GM18511 (cell line): ENCODE measurements around the gene DPM1.

Experiments used
- ATAC-seq: cut with Tn5 transposase; IDR thresholded peaks from one replicate; pipeline ENCODE4 v1.9.1; 2021; ENCODE audit warnings: mild to moderate bottlenecking, moderate library complexity; ENCODE audit not compliant: unreplicated experiment

The DPM1 gene

DNA sequence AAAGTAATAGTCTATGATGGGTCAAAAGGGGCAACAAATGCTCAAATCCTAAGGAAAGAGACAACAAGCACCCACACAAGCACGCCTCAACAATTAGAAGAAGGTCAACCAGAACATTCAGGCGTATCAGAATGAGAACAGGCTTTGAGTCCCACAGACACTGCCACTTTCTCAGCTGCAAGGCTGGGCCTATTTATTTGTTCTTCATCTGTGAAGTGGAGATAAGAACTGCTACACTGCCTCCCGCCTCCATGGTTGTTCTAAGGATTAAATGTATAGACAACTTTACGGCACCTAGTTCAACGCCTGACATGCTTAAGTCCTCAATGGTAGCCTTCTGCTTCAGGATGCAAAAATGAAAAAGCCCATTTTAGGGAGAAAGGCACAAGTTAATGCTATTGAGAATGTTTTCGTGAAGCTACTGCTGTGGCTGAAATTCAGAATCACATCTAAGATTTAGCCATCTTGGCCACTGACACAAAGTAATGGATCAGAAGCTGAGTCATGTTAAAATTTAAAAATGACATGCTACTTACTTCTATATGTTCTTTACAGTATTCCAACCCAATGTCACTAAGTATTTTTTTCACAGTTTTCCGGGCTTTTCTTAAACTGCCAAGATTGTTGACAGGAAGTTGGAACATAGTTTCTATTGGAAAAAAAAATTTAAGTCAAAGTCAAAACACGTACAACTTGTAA, 54.8 kb downstream of the DPM1 start:
- ATAC-seq = no peak

DNA sequence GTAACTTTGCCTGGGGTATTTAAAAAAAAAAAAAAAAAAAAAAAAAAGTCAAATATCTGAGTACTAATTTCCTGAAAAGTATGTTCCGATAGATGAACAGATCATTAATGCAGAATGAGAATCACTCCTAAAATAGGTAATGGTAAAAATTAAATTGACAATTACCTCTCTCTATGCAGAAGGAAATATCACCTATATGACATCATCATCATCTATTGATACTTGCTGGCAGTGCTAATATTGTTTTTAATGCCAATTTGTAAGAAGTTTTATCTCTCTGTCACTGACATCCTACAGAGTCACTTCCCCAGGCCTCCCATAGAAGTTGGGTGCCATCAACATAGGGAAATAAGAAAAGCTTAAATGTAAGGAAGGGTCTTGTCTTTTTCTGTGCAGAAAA, 57.0 kb downstream of the DPM1 start:
- no peak for ATAC-seq

DNA sequence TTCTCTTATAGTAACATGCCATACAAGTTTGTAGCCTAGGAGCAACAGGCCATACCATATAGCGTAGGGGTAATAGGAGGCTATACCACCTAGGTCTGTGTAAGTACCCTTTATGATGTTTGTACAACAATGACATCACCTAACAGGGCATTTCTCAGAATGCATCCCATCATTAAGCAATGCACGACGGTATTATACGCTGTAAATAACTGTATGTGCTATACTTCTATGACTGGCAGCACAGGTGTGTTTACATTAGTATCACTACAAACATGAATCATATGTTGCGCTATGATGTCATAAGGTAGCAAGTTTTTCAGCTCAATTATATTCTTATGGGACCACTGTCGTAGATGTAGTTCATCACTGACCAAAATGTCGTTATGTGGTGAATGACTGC, 58.1 kb downstream of the DPM1 start:
- ATAC-seq = no peak

DNA sequence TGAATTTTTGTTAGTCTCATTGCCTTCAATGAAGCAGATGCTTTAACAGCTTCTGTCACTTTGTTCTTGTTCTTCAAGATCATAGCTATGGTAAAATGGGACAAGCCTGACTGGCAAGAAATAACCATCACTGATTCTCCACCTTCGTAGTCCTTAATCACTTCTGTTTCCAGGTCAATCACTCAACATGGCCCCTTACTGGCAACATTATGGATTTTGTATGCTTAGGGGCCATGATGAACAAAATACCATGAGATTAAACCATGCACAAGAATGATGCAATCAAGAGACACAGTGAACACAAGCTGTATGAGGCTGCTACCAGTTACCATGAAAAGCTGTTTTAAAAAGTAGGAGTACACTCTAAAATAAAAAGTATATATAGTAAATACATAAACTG, 59.9 kb downstream of the DPM1 start:
- no peak for ATAC-seq

DNA sequence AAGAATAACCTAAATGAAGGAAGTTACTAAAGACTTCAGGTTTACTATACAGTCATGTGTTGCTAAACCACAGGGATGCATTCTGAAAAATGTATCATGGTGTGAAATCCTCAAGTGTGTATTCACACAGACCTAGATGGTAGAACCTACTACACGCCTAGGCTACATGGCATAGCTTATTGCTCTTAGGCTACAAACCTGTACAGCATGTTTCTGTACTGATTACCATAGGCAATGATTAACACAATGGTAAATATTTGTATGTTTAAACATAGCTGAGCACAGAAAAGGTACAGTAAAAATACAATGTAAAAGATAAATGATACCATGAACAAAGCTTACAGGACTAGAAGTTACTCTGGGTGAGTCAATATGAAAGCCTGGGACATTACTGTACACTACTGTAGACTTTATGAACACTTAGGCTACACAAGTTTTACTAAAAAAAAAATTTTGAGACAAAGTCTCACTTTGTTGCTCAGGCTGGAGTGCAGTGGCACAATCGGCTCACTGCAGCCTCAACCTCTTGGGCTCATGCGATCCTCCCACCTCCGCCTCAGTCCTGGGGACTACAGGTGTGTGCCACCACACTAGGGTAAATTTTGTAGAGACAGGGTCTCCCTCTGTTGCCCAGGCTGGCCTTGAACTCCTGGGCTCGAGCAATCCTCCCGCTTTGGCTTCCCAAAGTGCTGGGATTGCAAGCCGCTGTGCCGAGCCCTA, 63.1 kb downstream of the DPM1 start:
- no peak for ATAC-seq

DNA sequence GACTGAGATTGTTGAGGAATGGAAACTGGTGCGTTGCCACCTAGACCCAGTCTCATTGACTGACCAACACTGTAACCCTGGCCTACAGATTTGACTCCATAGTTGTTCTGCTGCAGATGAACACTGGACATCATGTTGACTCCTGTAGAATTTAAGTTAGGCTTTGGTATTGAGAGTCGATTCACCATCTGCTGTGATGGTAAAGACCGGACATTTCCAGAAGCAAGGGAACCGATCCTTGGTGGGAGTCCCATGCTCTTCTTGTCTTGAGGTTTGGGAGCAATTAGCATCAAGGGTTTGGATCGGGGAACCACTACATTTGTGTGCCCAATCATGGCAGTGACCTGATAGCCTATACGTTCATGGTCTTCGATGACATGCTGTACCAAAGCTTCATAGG, 64.7 kb downstream of the DPM1 start:
- no peak for ATAC-seq

DNA sequence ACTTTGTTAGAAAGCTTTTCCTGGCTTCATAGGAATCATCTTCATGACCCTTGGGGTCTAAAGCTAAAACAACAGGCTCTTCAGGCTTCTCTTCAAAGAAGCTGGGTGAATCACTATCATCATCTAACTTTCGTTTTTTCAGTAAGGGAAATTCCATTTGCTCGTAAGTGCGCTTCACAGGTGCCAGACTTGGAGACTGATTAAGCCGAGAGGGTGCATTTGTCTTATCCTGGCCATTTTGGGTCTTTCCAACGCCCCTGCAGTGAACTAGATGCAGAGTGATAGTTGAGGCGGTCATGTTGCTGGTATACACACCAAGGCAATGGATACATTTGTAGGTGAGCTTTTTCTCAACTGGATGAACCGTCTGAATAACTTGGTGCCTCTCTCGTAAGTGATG, 65.9 kb downstream of the DPM1 start:
- no peak for ATAC-seq

DNA sequence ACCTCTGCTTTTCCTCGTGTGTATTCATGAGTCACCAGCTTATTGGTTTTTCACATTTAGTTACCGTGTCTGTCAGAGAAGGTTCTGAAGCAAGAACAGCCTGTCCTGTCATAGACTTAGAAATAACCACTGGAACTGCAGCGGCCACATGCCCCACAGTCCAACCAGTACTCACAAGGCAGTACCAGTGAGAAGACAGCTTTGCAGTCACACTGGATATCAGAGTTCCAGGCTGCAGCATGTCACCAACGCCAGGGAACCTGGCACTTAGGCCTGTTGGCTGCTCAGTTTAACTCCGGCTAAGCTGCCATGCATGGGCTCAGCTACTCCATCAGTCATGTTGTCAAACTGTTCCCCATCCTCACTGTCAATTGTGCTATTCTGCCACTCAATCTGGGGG, 67.2 kb downstream of the DPM1 start:
- no peak for ATAC-seq

DNA sequence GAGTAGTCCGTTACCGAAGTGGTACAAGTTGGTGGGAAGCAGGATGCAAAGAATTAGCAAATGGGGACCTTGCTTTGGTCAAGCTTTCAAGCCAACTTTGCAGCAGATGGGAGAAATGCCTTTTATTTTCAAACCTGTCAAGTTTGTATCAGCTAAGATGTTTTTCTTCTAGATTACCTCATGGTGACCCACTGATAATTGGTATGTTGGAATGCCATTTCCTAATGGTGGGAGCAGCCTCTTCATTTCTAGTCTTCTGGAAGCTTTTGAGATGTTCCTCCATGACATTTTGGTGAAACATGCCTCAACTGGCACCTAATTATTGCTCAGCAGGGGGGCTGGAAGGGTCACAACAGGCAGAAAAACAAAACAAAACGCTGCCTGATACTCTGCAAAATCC, 70.8 kb downstream of the DPM1 start:
- ATAC-seq = no peak

DNA sequence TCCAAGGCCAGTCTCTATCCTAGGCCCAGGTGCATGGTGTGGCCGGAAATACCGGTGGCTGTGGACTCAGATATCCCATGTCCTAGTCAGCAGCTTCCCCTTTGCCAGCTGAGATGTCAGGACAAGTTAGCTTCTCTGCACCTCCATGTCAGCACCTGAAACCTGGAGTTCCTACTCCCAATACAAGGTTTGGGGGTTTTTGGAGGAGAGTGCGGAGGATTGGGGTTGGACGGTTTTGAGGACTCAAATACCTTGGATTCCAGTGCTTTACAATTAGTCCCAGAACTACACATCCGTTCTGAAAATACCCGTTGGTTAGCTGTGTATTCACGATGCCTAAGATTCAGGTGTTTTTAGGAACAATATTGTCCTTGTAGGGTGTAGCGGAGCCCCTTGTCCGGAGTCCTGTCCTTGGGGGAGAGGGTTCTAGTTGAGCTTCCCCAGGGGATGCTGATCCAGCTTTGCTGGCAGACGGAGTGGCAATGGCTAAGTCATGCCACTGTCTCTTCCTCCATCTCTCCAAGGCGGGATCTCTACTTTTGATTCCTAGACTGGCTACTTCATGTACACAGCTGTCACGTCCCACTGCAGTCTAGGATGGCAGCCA, 72.0 kb downstream of the DPM1 start:
- no peak for ATAC-seq

DNA sequence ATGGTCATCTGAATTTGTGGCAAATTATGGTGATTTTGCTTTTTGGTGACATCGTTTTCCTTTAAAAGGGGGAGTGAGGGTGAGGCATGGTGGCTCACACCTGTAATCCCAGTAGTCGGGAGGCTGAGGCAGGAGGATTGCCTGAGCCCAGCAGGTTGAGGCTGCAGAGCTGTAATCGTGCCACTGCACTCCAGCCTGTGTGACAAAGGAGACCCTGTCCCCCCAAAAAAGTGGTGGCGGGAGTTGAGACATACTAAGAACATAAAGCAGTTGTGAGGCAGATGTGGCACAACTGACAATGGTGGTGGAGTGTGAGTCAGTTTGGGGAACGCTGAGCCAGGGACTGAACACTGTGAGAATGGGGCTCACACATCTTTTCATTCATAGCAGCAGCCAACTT, 72.6 kb downstream of the DPM1 start:
- no peak for ATAC-seq

DNA sequence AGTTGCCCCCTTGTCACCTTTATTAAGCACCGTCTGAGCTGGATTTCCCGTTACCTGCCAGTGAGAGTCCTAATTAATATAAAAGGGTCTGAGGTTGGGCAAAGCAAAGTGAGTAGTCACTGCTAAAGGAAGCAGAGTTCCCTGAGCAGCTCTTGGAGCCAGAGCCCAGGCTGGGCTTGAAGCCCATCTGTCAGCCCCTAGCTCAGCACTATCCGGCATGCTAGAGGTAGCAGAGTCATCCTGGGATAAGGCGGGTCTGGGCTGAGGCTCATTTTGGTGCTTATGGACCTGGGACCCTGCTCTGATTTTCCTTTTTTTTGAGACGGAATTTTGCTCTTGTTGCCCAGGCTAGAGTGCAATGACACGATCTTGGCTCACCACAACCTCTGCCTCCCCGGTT, 73.3 kb downstream of the DPM1 start:
- no peak for ATAC-seq
